MM.1S (cell line): Measurements from ENCODE around the gene KLC3.

ENCODE experiments used
- EZH2 ChIP-seq: fragments of 300-600 bp; sonication (generic); optimal IDR thresholded peaks from 2 replicates; pipeline ENCODE3; 2017; ENCODE audit warnings: low read depth, mild to moderate bottlenecking, antibody characterized with exemption, low read length, mixed read lengths
- EZH2phosphoT487 ChIP-seq: fragments of 300-600 bp; sonication (generic); IDR thresholded peaks from 2 replicates; pipeline ENCODE4 v1.6.1; 2018; ENCODE audit warnings: antibody characterized with exemption, low read length
- TF ChIP-seq, protein P1 (sequence below): fragments of 300-600 bp; sonication (generic); IDR thresholded peaks from 2 replicates; pipeline ENCODE4 v1.5.1; 2016; ENCODE audit warnings: antibody characterized with exemption, low read length, mixed read lengths

DNA sequence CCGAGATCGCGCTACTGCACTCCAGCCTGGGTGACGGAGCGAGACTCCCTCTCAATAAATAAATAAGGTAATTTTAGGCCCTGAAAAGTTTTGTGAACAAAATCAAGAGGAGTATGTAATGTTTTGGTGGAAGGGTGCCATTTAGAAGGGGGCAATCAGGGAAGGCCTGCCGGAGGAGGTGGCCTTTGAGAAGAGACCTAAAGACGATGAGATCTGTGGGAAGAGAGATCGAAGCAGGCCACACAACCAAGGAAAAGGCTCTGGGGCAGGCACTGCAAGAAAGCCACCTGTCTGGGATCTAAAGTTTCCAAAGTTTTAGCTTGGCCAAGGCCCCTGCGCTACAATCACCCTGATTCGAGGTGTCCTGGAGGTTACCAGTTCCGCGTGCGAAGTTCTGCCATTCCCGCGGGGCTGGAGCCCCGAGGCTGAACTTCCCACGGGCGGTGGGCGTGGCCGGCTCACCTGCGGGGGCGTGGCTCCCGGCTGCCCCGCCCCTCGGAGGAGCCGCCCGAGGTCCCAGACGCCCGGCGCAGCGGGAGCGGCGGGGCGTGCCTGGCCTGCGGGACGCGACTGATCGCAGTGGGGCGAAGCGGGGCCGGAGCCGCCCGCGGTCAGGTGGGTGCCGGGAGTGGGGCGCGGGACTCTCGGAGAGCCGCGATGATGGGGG lies at the start of gene KLC3:
- no peak for TF ChIP-seq EZH2
- TF ChIP-seq, protein P1, sequence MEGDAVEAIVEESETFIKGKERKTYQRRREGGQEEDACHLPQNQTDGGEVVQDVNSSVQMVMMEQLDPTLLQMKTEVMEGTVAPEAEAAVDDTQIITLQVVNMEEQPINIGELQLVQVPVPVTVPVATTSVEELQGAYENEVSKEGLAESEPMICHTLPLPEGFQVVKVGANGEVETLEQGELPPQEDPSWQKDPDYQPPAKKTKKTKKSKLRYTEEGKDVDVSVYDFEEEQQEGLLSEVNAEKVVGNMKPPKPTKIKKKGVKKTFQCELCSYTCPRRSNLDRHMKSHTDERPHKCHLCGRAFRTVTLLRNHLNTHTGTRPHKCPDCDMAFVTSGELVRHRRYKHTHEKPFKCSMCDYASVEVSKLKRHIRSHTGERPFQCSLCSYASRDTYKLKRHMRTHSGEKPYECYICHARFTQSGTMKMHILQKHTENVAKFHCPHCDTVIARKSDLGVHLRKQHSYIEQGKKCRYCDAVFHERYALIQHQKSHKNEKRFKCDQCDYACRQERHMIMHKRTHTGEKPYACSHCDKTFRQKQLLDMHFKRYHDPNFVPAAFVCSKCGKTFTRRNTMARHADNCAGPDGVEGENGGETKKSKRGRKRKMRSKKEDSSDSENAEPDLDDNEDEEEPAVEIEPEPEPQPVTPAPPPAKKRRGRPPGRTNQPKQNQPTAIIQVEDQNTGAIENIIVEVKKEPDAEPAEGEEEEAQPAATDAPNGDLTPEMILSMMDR, result no peak
- no peak for TF ChIP-seq EZH2phosphoT487
